Gastroesophageal sphincter (tissue), 2 donors: ENCODE results near the gene KIZ.

ENCODE experiments used
- EP300 ChIP-seq: sonication (generic); formaldehyde crosslinking; IDR thresholded peaks from one replicate; pipeline ENCODE4 v1.6.1; 2017; ENCODE audit warnings: antibody characterized with exemption, mild to moderate bottlenecking
- POLR2AphosphoS5 ChIP-seq: sonication (generic); formaldehyde crosslinking; IDR thresholded peaks from one replicate; pipeline ENCODE4 v1.6.1; 2017; ENCODE audit warnings: antibody characterized with exemption

DNA sequence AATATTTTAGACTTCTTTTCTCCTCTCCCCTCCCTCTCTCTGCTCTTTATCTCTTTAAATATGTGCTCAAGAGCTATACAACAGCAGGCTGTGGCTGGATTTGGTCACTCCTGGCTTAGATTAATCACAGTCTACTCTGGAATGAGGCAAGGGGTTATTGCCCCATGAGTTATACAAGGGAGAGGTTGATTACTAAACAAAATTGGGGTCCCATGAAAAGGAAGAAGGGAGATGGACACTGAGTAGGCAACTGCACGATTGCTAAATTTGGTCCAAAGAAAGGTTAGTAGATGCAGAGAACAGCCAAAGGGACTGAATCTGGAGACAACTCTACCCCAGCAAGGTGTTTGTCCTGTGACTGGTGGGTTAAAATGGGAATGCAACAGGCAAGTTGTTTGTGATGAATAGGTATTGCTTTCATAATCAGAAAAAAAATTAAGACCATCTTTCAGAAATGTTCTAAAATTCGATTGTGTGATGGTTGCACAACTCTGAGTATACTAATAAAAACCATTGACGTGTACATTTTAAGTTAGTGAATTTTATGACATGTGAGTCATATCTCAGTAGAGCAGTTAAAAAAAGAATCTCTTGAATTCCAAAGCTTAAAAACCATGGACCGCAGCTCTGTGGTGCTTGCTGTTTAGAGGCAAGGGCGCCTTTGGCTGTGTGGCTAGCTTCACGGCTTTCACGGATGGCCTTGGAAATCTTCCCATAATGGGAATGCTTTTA lies 57.1 kb downstream of the KIZ start:
- TF ChIP-seq POLR2AphosphoS5: no peak
- TF ChIP-seq EP300: no peak
